A549 (cell line): Measurements from ENCODE around the gene STK11IP. TPM values are rescaled to one million over a fixed set of nuclear protein-coding genes. Genes with fewer than 3 reads are reported as not detected.

Experiments used
- ATAC-seq, 2 experiments: fragments of 200-7000 bp in 1 of 2; fragments of >200 bp in 1 of 2; cut with Nextera tagmentation in 1 of 2; cut with Tn5 transposase in 1 of 2; 3 replicates each; pipeline versions ENCODE4 v1.8.0 to v1.9.1; 2018 to 2020; ENCODE audit warnings: mild to moderate bottlenecking in 1 of 2, moderate library complexity in 1 of 2
- CTCF ChIA-PET: fragments of 300-600 bp; sonication (Branson Sonifier 250); formaldehyde crosslinking; extraction: SDS; loops from one replicate; lab custom pipeline; 2021; ENCODE audit warnings: antibody characterized with exemption, inconsistent platforms; lab: Yijun Ruan, JAX
- POLR2A ChIA-PET: fragments of 350-600 bp; formaldehyde crosslinking; extraction: SDS; loops from one replicate; lab custom pipeline; 2021; ENCODE audit warnings: antibody characterized with exemption, inconsistent platforms; lab: Yijun Ruan, JAX
- DNase-seq, 2 experiments: peaks; one replicate each; pipeline versions ENCODE4 v3.0.0 to v3.0.0-alpha.2; 2011 to 2016; ENCODE audit warnings: low read depth in 1 of 2, low spot score in 1 of 2
- FAIRE-seq: peaks from 2 replicates; lab custom pipeline; 2011; peaks lifted over from hg19 to GRCh38; lab: Jason Lieb, UNC
- H3K27ac ChIP-seq, 2 experiments: fragments of >200 bp; sonication (Bioruptor Twin); formaldehyde crosslinking; 3 replicates each; pipeline ENCODE4 v1.5.1; 2016 to 2017
- H3K4me1 ChIP-seq: fragments of >200 bp; sonication (Bioruptor Twin); formaldehyde crosslinking; 3 replicates; pipeline ENCODE4 v1.6.1; 2016
- H3K4me2 ChIP-seq: fragments of >200 bp; sonication (Bioruptor Twin); formaldehyde crosslinking; 3 replicates; pipeline ENCODE4 v1.6.1; 2016
- H3K4me3 ChIP-seq: fragments of >200 bp; sonication (Bioruptor Twin); formaldehyde crosslinking; 3 replicates; pipeline ENCODE4 v1.5.1; 2016
- H3K9me3 ChIP-seq: fragments of >200 bp; sonication (Bioruptor Twin); formaldehyde crosslinking; 3 replicates; pipeline ENCODE4 v1.6.1; 2016
- BHLHE40 ChIP-seq: IDR thresholded peaks from 2 replicates; pipeline ENCODE4 v1.6.1; 2012; ENCODE audit warnings: low read depth, low read length, inconsistent platforms
- CBX2 ChIP-seq: fragments of 200-600 bp; sonication (generic); IDR thresholded peaks from 2 replicates; pipeline ENCODE4 v1.6.1; 2016; ENCODE audit warnings: low read depth, mild to moderate bottlenecking, borderline replicate concordance
- CBX8 ChIP-seq: fragments of 200-600 bp; sonication (generic); IDR thresholded peaks from 2 replicates; pipeline ENCODE4 v1.6.1; 2016
- CHD2 ChIP-seq: fragments of 150-350 bp; IDR thresholded peaks from 2 replicates; pipeline ENCODE4 v1.6.1; 2014; ENCODE audit warnings: low read length; ENCODE audit not compliant: partially characterized antibody
- FOXS1 ChIP-seq: fragments of 250-450 bp; sonication (Bioruptor Pico); IDR thresholded peaks from 2 replicates; pipeline ENCODE4 v1.5.0; 2020; ENCODE audit warnings: mild to moderate bottlenecking, moderate library complexity
- HDAC2 ChIP-seq: fragments of 200-600 bp; sonication (generic); IDR thresholded peaks from 2 replicates; pipeline ENCODE4 v1.6.1; 2016
- HOXB13 ChIP-seq: fragments of 250-450 bp; sonication (Bioruptor Pico); IDR thresholded peaks from 2 replicates; pipeline ENCODE4 v1.5.0; 2020; ENCODE audit warnings: low read depth, mild to moderate bottlenecking, moderate library complexity
- JUN ChIP-seq, 2 experiments: fragments of >200 bp; sonication (Bioruptor Twin); formaldehyde crosslinking; IDR thresholded peaks; 2 replicates in 1 of 2; 3 replicates in 1 of 2; pipeline ENCODE4 v1.6.1; 2016 to 2017
- JUNB ChIP-seq: fragments of >200 bp; sonication (Bioruptor Twin); formaldehyde crosslinking; IDR thresholded peaks from 2 replicates; pipeline ENCODE4 v1.6.1; 2016
- NR3C1 ChIP-seq: fragments of >200 bp; sonication (Bioruptor Twin); formaldehyde crosslinking; IDR thresholded peaks from 3 replicates; pipeline ENCODE4 v1.6.1; 2017
- POLR2A ChIP-seq: IDR thresholded peaks from 2 replicates; pipeline ENCODE4 v1.6.1; 2012; ENCODE audit warnings: mild to moderate bottlenecking, low read length
- REST ChIP-seq: fragments of 200-600 bp; sonication (generic); IDR thresholded peaks from 2 replicates; pipeline ENCODE4 v1.6.1; 2016; ENCODE audit warnings: antibody characterized with exemption, mild to moderate bottlenecking, moderate library complexity
- RNF2 ChIP-seq: fragments of 200-600 bp; sonication (generic); IDR thresholded peaks from 2 replicates; pipeline ENCODE4 v1.6.1; 2016; ENCODE audit warnings: low read depth, mild to moderate bottlenecking, antibody characterized with exemption, moderate library complexity, borderline replicate concordance
- TFCP2L1 ChIP-seq: fragments of 250-450 bp; sonication (Bioruptor Pico); IDR thresholded peaks from 2 replicates; pipeline ENCODE4 v1.5.0; 2021; ENCODE audit warnings: mild to moderate bottlenecking
- ZNF302 ChIP-seq: fragments of 250-450 bp; sonication (Bioruptor Pico); IDR thresholded peaks from 2 replicates; pipeline ENCODE4 v1.9.0; 2021; ENCODE audit warnings: inconsistent platforms, mild to moderate bottlenecking, moderate library complexity
- ZSCAN20 ChIP-seq: fragments of 250-450 bp; sonication (Bioruptor Pico); IDR thresholded peaks from 2 replicates; pipeline ENCODE4 v1.8.0; 2022; ENCODE audit warnings: mild to moderate bottlenecking, moderate library complexity
- WGBS: methylation state at CpG from one replicate; pipeline ENCODE4 v1.1.6; 2017; ENCODE audit errors: missing lambda C conversion rate; 5-methylcytosine and 5-hydroxymethylcytosine counted together
- polyA plus RNA-seq, 4 experiments: library from polyadenylated mRNA; depleted of rRNA in 3 of 4; stranded (reverse); fragments of >200 nt; fragmentation: RNase III in 1 of 4; extraction: RNeasy Plus Mini Kit Qiagen cat#74134 plus additional on column Dnase treatment in 1 of 4; gene quantifications; 2 replicates in 3 of 4; 3 replicates in 1 of 4; pipeline ENCODE4 v1.2.3, GENCODE V29; 2011 to 2017
- TF ChIP-seq, protein P1 (sequence below): fragments of 150-350 bp; IDR thresholded peaks from 2 replicates; pipeline ENCODE4 v1.6.1; 2014; ENCODE audit warnings: low read depth, mild to moderate bottlenecking, low read length
- TF ChIP-seq, protein P2 (sequence below): IDR thresholded peaks from 2 replicates; pipeline ENCODE4 v1.6.1; 2012; ENCODE audit warnings: low read depth, borderline replicate concordance
- TF ChIP-seq, protein P3 (sequence below): IDR thresholded peaks from 2 replicates; pipeline ENCODE4 v1.6.1; 2012
- TF ChIP-seq, protein P4 (sequence below): fragments of 450-650 bp; IDR thresholded peaks from 2 replicates; pipeline ENCODE4 v1.6.1; 2014; ENCODE audit warnings: antibody characterized with exemption

STK11IP gene
- polyA plus RNA-seq, 2 of the 4 experiments (the other 2 are of a cell fraction) = 13.3 to 18.8 TPM

GRCh38 chr2:219615036-219615435 lies 17.4 kb downstream of the STK11IP start (continued):
- TF ChIP-seq NR3C1 (no peak), HOXB13 (CRISPR knock-in tag) (no peak), POLR2A (no peak), JUN (IDR thresholded peaks at IDR 0.05) (no peak), RNF2 (no peak), TFCP2L1 (no peak), ZSCAN20 (no peak)
- TF ChIP-seq, protein P1, sequence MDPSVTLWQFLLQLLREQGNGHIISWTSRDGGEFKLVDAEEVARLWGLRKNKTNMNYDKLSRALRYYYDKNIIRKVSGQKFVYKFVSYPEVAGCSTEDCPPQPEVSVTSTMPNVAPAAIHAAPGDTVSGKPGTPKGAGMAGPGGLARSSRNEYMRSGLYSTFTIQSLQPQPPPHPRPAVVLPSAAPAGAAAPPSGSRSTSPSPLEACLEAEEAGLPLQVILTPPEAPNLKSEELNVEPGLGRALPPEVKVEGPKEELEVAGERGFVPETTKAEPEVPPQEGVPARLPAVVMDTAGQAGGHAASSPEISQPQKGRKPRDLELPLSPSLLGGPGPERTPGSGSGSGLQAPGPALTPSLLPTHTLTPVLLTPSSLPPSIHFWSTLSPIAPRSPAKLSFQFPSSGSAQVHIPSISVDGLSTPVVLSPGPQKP = no peak

GRCh38 chr2:219615894-219616293 lies 18.2 kb downstream of the STK11IP start:
- TF ChIP-seq JUNB (no peak), BHLHE40 (no peak), TFCP2L1 (no peak), CBX8 (no peak), CBX2 (no peak), NR3C1 (no peak)
- no peak overlapping the region for H3K4me2 ChIP-seq
- no peaks in the 10 kb centered on the region for H3K4me1 ChIP-seq
- ChIA-PET CTCF (interaction anchor here (2.0 to 2.6 kb wide), 2 partner anchors 10 to 74 kb away, joined by 4 to 8 read pairs; no protein-coding TSS in a partner anchor), POLR2A (no interaction called here)
- H3K27ac ChIP-seq = no peak overlapping the region
- no peaks in the 10 kb centered on the region for H3K9me3 ChIP-seq
- no peak for FAIRE-seq
- no peak for DNase-seq
- ATAC-seq = no peak
- H3K4me3 ChIP-seq = no peak overlapping the region
- 84% methylated on average over 11 of the region's 12 CpGs for whole genome bisulfite sequencing

DNA sequence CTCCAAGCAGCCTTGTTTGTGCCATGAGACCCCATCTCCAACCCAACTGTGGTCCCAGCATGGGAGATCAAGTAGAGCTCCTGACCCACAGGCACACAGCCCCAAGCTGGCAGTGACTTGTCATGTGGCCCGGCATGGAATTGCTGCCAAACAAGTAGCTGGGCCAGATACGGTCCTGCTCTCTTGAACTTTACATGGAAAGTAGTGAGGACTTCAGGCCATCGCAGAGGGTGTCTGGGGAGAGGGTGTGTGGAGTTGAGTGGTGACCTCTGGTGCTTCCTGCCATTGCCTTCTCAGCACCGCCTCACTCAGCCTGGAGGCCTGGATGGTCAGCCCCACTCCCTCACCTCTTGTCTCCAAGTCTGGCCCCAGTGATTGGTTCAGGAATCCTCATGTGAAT lies 18.9 kb downstream of the STK11IP start:
- 91% methylated on average over 4 of the region's 4 CpGs for WGBS
- H3K27ac ChIP-seq = no peak overlapping the region
- FAIRE-seq (no peak), ATAC-seq (peak in 1 of 2 experiments; percentile 5; a peak in 1 of 6 replicates), DNase-seq (no peak)
- no peak overlapping the region for H3K4me3 ChIP-seq
- TF ChIP-seq, protein P2, sequence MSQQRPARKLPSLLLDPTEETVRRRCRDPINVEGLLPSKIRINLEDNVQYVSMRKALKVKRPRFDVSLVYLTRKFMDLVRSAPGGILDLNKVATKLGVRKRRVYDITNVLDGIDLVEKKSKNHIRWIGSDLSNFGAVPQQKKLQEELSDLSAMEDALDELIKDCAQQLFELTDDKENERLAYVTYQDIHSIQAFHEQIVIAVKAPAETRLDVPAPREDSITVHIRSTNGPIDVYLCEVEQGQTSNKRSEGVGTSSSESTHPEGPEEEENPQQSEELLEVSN = no peak
- TF ChIP-seq ZNF302 (CRISPR knock-in tag) = no peak
- TF ChIP-seq TFCP2L1 = no peak
- TF ChIP-seq JUN (IDR thresholded peaks at IDR 0.05) = no peak
- no peak for TF ChIP-seq FOXS1
- TF ChIP-seq, protein P3, sequence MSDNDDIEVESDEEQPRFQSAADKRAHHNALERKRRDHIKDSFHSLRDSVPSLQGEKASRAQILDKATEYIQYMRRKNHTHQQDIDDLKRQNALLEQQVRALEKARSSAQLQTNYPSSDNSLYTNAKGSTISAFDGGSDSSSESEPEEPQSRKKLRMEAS = no peak
- TF ChIP-seq REST = no peak
- TF ChIP-seq CHD2 = no peak
- TF ChIP-seq HDAC2 = no peak
- TF ChIP-seq, protein P4, sequence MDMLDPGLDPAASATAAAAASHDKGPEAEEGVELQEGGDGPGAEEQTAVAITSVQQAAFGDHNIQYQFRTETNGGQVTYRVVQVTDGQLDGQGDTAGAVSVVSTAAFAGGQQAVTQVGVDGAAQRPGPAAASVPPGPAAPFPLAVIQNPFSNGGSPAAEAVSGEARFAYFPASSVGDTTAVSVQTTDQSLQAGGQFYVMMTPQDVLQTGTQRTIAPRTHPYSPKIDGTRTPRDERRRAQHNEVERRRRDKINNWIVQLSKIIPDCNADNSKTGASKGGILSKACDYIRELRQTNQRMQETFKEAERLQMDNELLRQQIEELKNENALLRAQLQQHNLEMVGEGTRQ = no peak
- no peaks in the 10 kb centered on the region for H3K9me3 ChIP-seq
- no peaks in the 10 kb centered on the region for H3K4me1 ChIP-seq
- no peak overlapping the region for H3K4me2 ChIP-seq
- ChIA-PET POLR2A (no interaction called here), CTCF (no interaction called here)
